GM18508 (cell line): Measurements from ENCODE around the gene POFUT2.

Source experiments
- ATAC-seq: cut with Tn5 transposase; IDR thresholded peaks from one replicate; pipeline ENCODE4 v1.9.1; 2021; ENCODE audit warnings: moderate number of reproducible peaks; ENCODE audit not compliant: insufficient read depth, unreplicated experiment

POFUT2 gene

GRCh38 chr21:45266518-45267389 lies 20.9 kb downstream of the POFUT2 start:
- ATAC-seq: no peak

DNA sequence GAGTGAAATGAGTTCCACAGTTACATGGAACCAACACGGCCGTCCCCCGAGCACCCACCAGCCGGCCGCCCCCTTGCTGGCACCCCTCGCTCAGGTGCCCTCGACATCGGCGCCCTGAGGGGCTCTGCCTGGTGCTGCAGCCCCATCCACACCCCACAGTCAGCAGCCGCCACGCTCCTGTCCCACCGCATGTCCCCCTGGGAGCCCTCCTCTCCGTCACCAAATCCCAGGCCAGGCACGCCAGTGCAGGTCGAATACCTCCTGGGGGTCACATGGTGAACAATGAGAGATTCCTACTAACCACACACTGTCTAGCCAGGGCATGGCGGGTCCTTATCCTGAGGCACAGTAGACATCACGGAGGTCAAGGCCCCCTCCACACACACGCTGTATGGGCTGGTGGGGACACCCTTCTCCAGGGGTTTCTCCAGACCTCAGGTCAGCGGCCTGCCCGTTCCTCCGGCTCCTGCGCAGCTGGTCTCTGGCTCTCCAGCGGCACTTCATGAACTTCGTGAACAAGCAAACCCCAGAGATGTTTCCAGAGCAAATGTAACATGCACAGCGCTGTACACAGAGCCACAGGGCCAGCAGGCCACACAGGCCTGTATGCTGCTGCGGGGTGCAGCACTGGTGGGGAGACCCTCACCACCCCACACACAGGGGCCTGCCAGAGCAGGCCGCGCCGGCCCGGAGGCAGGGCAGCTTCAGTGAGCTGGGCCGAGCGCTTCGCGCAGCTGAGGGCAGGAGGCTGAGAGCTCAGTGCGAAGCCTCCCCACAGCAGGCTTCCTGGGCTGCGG lies 21.8 kb downstream of the POFUT2 start:
- no peak for ATAC-seq

GRCh38 chr21:45264912-45265515 lies 22.7 kb downstream of the POFUT2 start:
- ATAC-seq: no peak

DNA sequence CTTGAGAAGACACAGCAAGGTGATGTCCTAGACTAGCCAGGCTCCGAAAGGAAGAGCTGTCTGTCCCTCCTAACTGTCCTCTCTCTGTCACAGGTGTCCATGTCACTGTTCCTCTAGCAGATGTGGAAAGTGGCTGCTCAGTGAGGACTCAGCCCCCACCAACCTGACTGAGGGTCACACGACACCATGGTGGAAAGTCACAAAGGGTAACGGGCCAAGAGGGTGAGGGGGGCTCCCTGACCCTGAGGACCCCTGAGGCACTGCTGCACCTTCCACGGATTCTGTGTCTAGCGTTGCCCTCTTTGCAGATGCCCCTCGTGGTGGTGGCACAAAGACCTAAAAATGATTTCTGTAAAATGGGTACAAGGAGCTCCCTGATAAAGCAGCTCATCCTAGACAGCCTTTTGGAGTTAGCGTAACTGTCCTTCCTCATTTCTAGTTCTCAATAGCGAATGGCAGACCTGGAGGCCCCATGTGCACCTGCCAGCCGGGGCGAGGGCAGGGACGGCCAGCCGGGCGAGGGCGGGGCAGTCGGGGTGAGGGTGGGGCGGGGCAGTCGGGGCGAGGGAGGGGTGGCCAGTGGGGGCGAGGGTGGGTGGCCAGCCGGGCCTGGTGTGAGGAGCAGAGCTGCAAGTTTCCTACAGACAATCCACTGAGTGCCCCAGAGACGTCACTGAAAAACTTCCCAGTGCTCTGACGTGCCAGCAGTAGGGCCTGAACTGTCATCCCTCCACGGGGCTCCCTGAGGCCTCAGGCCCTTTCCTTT lies 23.4 kb downstream of the POFUT2 start:
- no peak for ATAC-seq

DNA sequence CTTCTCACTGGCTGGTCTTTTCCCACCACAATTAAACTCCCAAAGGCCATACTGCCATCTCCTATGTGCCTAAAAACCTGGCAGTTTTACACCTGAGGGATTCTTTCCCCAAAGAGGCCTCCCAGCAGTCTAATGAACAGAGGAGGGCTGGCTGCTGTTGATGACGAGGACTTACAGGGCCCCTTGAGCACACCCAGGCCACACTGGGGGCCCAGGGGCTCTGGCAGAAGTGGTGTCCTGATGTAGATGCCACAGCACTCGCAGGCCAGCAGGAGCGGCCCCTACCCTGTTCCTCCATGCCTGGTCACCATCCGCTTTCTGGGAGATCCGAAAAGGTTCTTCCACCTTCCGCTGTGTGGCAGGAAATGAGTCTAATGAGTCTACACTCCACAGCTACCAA lies 24.2 kb downstream of the POFUT2 start:
- no peak for ATAC-seq

GRCh38 chr21:45262616-45263015 lies 25.1 kb downstream of the POFUT2 start:
- ATAC-seq: no peak

GRCh38 chr21:45262041-45262581 lies 25.6 kb downstream of the POFUT2 start:
- ATAC-seq: no peak

DNA sequence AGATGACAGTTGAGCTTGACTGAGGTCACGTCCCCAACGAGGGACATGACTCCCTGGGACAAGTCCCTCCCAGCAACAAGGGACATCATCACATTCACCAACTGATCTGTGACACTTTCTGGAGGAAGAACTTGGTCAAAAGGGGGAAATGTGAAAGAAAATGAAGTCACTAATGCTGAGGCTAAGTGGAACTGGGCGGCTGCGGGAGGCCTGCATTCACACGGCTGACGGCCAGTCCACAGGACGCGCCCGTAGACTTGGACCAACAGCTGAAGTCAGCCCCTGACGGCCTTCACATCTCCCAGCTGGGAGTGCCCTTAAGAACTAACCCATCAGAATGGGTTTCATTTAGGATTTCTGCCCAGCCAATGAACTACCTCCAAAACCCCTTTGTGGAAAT lies 26.6 kb downstream of the POFUT2 start:
- ATAC-seq: no peak

- ATAC-seq: no peak
Observed at GRCh38 chr21:45260191-45260825, 27.4 kb downstream of the POFUT2 start.

DNA sequence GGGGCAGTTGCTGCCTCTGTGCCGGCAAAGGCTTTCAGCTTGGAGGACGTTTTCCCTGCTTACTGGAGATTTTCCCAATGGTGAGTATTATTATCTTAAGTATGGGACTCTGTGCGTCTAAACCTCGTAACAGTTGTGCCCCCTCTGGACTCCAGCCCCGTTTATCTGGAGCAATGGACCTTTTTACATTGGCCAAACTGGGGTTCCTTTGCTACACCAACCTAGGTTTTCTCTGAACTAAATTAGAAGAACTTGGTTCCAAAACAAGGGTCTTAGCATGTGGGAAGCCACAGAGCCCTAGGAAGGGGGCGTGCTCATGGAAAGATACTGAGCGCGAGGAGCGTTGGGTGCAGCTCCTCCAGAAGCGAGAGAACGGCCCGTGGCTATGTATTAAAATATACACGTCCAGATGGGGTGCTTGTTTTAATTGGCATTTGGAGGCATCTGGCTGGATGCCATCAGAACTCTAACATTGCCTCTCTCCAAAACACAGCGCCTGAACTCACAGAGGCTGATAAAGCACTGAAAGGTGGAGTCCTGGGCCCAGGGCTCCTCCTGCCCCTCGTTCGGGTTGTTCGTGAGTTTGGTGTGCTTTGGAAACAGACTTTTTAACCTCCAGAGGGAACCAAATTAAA lies 28.4 kb downstream of the POFUT2 start:
- ATAC-seq: no peak

GRCh38 chr21:45258466-45258865 lies 29.2 kb downstream of the POFUT2 start:
- no peak for ATAC-seq

DNA sequence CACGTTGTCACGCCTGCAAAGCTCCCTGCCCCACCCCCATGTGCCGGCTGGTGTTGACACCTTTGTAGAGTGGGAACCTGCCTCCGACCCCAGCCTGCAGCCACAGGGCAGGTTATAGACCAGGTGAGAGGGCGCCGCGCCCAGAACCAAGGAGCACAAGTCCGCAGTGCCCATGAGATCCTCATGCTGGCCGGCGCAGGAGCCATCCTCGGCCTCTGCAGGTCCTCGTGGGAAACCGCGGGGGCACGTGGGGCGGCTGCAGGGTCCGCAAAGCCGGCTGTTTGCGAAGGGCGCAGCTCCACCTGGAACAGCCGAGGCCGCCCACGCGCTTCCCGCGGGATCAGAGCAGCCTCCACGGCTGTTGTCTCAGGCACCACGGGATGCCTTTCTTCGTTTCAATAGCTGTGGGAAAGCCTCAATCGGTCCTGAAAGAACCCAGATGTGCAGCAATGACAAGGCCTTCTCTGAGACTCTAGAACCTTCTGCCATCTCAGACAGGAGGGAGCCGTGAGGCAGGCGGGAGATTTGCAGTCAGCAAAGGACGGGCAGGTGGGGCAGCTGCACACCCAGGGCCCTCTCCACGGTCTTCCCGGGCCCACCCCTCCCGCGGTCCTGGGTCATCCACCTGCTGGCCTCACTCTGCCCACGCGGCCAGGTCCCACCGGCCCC lies 29.9 kb downstream of the POFUT2 start:
- no peak for ATAC-seq

DNA sequence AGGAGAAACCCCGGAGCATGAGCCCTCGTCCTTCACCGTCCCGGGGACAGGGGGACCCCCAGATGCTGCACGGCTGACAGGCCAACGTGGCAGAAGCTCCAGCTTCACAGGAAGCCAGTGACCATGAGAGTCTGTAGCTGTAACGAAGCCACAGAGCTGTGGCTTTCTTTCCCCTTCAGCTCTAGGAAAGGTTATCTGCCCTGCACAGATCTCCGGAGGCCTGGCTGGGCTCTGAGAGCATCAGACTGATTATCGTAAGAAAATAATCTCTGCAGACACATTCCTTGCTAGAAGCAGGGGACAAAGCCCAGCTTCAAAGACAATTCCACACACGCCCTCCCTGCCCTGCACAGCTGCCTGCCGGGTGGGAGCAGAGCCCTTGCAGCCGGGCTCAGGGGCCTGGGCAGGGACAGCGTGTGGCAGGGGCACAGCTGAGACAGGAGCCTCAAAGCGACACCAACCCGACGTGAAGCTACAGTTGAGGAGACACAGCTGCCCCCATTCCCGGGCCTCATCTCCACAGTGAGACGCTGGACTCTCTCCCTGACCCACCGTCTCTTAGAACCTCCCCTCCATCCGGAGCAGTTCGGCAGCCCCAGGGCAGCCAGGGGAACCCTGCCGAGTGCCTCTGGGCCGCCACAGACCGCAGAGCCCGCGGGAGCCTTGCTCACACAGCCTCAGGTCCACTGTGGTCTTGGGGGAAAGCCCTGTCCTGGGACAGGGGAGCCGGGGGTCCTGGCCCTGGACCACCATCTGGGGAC lies 30.6 kb downstream of the POFUT2 start:
- no peak for ATAC-seq

DNA sequence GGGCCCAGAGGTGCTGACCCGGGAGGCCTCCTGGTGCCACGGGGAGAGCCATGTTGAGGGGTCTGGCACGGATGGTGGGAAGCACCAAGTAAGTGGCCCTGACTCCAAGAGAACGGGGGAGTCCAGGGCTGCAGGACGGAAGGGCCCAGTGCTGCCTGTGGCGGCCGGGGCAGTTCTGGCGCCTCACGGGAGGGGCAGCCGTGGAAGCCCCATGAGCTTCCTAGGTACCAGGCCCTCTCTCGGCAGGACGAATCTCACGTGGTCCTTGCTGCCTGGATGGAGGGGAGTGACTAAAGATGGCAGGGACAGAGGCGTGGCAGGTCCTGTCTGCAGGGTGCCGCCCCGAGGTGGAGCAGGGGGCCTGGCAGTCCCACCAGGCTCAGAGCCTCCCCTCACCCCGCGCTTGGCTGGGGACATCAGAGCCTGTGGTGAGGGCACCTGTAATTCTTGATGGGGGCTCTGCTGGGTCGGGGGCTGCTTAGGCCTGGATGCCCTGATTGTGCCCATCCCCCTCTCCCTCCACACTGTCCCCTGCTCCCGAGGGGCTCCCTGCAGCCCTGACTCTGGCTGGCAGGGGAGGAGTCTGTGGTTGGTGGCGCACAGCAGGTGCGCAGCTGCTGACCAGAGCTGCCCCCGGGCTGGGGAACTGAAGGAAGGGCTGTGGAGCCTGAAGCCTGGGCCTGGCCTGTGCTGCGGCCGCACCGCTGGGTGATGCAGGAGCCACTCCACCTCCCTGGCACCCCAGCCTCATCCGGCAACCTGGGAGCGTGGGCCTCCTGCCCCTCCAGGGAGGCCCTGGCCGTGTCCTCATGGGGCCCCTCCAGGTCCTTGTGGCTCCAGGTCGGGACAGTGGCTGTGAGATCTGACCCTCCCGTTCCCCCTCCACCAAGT lies 31.4 kb downstream of the POFUT2 start:
- ATAC-seq: no peak

GRCh38 chr21:45255381-45256020 lies 32.2 kb downstream of the POFUT2 start:
- no peak for ATAC-seq

DNA sequence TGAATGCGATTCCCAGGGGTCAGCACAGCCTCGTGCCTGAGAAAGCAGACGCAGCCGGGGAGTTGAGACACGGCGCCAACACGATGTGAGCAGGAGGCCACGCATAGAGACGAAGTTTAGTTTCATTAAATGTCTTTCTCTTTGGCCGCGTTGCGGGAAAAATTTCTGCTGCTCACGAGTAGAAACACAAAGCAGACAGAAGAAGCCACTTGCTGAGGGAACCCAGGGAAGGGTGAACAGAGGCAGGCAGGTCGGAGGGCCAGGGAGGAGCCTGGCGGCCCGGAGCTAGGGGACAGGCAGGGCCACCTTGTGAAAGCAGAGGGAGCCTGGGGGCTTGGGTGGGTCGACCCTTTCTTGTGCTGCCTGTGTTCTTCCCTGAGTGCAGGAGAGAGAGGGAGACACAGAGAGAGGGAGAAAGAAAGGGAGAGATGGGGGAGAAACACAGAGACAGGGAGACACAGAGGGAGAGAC lies 33.2 kb downstream of the POFUT2 start:
- ATAC-seq: no peak
